ENCODE results near the gene PRRX2.

The PRRX2 gene

DNA sequence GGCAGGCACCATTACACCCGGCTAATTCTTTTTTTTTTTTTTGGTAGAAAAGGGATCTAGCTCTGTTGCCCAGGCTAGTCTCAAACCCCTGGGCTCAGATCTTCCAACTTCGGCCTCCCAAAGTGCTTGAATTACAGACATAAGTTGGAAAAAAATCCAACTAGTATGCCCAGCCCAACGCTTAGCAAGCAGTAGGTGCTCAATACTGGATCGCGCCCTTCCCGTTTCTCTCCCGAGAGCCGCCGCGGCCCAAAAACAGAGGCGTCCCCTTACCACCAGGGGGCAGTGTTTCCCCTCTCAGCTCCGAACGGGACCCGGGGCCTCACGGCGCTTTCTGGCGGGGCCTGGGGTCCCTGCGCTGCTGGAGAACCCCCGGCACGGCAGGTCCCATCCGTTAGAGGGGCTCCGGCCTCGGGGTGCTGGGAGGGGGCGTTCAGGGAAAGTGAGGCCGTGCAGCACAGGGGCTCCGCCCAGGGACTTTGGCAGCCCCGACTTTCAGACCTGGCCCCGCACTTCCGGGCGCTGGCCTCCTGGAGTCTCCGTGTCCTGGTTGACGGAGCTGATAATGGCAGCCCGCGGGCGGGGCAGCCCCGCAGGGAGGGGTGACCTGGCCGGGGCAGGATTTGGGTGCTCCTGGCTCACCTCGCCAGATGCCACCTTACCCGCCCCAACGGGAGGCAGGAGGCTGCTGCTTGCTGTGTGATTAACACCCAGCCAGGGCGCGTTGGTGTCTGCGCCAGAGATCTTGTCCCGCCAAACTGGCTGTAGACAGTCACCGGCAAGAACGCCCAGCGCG is 72.2 kb downstream of the PRRX2 start:
- Histone ChIP-seq H3K4me2 (ENCODE audit: low read length) (peak overlapping the region; percentile 91), H3K4me3 (ENCODE audit: low read length) (peak overlapping the region; percentile 77), H3K9ac (ENCODE audit: low read length) (peak overlapping the region; percentile 70), H3K9me3 (ENCODE audit: insufficient read depth, low read length) (no peaks in the 10 kb centered on the region), H3K27ac (ENCODE audit: low read length) (peak overlapping the region; percentile 16; the same call in 1 of the 2 replicates), H3K36me3 (replicated peaks; ENCODE audit: low read depth, low read length) (no peaks in the 10 kb centered on the region), H3K79me2 (ENCODE audit: low read length) (no peaks in the 10 kb centered on the region), H3K27me3 (ENCODE audit: low read depth, low read length) (0 out of 2 replicates have a peak, but pooled peaks cover under 1% of the 10 kb centered on the region), H2AFZ (ENCODE audit: low read depth, low read length) (peak overlapping the region; percentile 91), H3K4me1 (ENCODE audit: low read length) (peaks cover 9% of the 10 kb centered on the region), H4K20me1 (ENCODE audit: insufficient read depth, low read length) (no peaks in the 10 kb centered on the region)
- TF ChIP-seq CTCF (IDR thresholded peaks at IDR 0.05; ENCODE audit: low read depth, low read length), result peak; percentile 86
- no peak for TF ChIP-seq EZH2phosphoT487 (IDR thresholded peaks at IDR 0.05; ENCODE audit: low read depth)

DNA sequence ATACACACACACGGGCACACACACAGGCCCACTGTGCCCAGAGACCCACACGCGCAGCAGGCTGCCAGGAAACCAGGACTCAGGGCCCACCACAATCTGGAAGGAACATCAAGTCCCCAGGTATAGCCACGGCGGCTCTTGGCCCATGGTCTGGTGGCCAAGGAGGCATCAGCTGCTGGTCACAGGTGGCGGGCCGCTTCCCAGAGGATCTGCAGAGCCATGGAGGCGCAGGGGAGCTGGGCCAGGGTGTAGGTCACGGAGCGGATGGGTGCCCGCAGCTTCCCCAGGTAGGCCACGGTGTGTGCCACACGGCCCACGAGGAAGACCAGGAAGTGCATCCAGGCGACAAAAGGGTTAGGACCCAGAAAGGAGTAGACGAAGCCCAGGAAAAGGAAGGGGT is 74.0 kb downstream of the PRRX2 start:
- H3K36me3 ChIP-seq (replicated peaks; ENCODE audit: low read depth, low read length), result no peaks in the 10 kb centered on the region
- H3K27me3 ChIP-seq (ENCODE audit: low read depth, low read length), result no peaks in the 10 kb centered on the region
- TF ChIP-seq EZH2phosphoT487 (IDR thresholded peaks at IDR 0.05; ENCODE audit: low read depth) (no peak), CTCF (IDR thresholded peaks at IDR 0.05; ENCODE audit: low read depth, low read length) (no peak)
- H3K27ac ChIP-seq (ENCODE audit: low read length), result no peak overlapping the region
- no peak overlapping the region for H3K4me3 ChIP-seq (ENCODE audit: low read length)
- no peak overlapping the region for H3K9ac ChIP-seq (ENCODE audit: low read length)
- H3K79me2 ChIP-seq (ENCODE audit: low read length), result no peaks in the 10 kb centered on the region
- no peak overlapping the region for H2AFZ ChIP-seq (ENCODE audit: low read depth, low read length)
- H3K4me2 ChIP-seq (ENCODE audit: low read length), result no peak overlapping the region
- no peaks in the 10 kb centered on the region for H4K20me1 ChIP-seq (ENCODE audit: insufficient read depth, low read length)
- H3K9me3 ChIP-seq (ENCODE audit: insufficient read depth, low read length), result no peaks in the 10 kb centered on the region
- peaks cover 9% of the 10 kb centered on the region for H3K4me1 ChIP-seq (ENCODE audit: low read length)

DNA sequence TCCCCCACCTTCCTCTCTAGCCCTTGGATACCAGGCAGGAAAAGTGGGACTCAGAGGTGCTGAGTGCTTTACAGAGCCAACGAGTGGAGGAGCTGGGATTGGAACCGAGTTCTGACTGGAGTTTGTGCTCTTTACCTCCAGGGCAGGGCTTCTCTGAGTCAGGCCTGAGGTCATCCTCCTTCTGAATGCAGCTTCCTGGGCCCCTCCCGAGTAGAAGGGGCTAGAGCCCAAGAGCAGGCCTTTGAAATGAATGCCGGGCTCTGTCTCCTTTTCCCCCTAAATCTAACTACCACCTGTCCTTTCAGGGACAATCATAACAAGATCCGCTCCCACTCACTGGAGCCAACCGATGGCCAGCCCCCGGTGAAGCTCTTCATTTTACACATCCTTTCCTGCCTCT is 74.7 kb downstream of the PRRX2 start:
- Histone ChIP-seq H3K9me3 (ENCODE audit: insufficient read depth, low read length) (no peaks in the 10 kb centered on the region), H3K4me1 (ENCODE audit: low read length) (peaks cover 9% of the 10 kb centered on the region), H3K79me2 (ENCODE audit: low read length) (no peaks in the 10 kb centered on the region), H3K27ac (ENCODE audit: low read length) (no peak overlapping the region), H3K4me2 (ENCODE audit: low read length) (no peak overlapping the region), H3K9ac (ENCODE audit: low read length) (no peak overlapping the region), H3K4me3 (ENCODE audit: low read length) (no peak overlapping the region), H2AFZ (ENCODE audit: low read depth, low read length) (no peak overlapping the region), H3K27me3 (ENCODE audit: low read depth, low read length) (no peaks in the 10 kb centered on the region), H4K20me1 (ENCODE audit: insufficient read depth, low read length) (no peaks in the 10 kb centered on the region), H3K36me3 (replicated peaks; ENCODE audit: low read depth, low read length) (no peaks in the 10 kb centered on the region)
- TF ChIP-seq CTCF (IDR thresholded peaks at IDR 0.05; ENCODE audit: low read depth, low read length), result no peak
- no peak for TF ChIP-seq EZH2phosphoT487 (IDR thresholded peaks at IDR 0.05; ENCODE audit: low read depth)

- Histone ChIP-seq H3K36me3 (replicated peaks; ENCODE audit: low read depth, low read length) (no peaks in the 10 kb centered on the region), H3K27ac (ENCODE audit: low read length) (no peak overlapping the region), H3K27me3 (ENCODE audit: low read depth, low read length) (no peaks in the 10 kb centered on the region), H3K4me2 (ENCODE audit: low read length) (no peak overlapping the region), H2AFZ (ENCODE audit: low read depth, low read length) (no peak overlapping the region), H3K4me3 (ENCODE audit: low read length) (no peak overlapping the region), H3K9ac (ENCODE audit: low read length) (no peak overlapping the region), H4K20me1 (ENCODE audit: insufficient read depth, low read length) (no peaks in the 10 kb centered on the region), H3K4me1 (ENCODE audit: low read length) (peaks cover 9% of the 10 kb centered on the region), H3K79me2 (ENCODE audit: low read length) (no peaks in the 10 kb centered on the region), H3K9me3 (ENCODE audit: insufficient read depth, low read length) (no peaks in the 10 kb centered on the region)
- TF ChIP-seq CTCF (IDR thresholded peaks at IDR 0.05; ENCODE audit: low read depth, low read length) (no peak), EZH2phosphoT487 (IDR thresholded peaks at IDR 0.05; ENCODE audit: low read depth) (no peak)
Observed at GRCh38 chr9:129740666-129741464, 75.4 kb downstream of the PRRX2 start.
